Brain pericyte (primary cell): ENCODE data around the gene MYH7.
"Not testable (repeated sequence)": the region's sequence is repeated elsewhere in the genome, so short reads cannot be mapped to it uniquely, and the experiment has no call there.

Source experiments
- DNase-seq: peaks from one replicate; pipeline ENCODE4 v3.0.0-alpha.2; 2012; ENCODE audit warnings: low read depth, low spot score

The MYH7 gene

DNA sequence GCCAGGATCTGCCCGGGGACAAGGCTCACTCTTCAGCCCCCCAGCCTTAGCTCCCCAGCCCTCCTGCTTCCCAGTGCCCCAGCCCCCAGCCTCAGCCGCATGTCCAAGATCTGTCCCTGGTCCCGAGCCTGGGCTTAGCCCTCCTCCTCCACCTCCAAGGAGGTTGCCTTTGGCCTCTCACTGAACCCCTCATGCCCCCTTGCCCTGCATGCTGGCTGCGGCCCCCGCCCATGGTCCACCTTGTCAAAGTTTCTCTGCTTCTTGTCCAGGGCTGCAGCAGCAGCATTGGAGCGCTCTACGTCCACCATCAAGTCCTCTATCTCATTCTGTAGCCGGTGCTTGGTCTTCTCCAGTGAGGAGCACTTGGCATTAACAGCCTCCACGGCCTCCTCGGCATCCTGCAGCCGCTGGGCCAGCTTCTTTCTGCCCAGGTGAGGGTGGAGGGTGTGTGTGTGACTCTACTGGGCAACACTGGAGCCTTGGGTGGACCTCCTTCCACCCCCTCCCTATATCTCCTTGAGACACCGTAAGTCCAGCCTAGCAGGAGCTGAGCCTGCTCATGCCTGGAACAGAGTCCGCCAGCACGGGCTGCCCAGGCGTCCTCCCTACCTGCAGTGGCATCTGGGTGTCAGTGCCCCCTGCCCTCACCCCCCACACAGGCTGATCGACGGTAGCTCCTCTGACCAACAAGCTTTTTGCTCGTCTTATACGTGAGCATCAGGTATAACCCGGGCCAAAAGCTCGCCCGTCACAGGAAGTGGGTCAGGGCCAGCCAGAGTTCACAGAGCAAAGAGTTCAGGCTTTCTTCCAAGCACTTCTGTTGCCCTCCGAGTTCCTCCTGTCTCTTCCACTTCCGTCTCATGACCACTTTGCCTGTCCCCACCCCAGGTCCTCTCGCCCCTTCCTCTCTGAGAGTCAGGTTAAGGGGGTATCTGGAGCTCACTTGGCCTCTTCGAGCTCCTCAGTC lies 47.3 kb downstream of the MYH7 start:
- no peak for DNase-seq

DNA sequence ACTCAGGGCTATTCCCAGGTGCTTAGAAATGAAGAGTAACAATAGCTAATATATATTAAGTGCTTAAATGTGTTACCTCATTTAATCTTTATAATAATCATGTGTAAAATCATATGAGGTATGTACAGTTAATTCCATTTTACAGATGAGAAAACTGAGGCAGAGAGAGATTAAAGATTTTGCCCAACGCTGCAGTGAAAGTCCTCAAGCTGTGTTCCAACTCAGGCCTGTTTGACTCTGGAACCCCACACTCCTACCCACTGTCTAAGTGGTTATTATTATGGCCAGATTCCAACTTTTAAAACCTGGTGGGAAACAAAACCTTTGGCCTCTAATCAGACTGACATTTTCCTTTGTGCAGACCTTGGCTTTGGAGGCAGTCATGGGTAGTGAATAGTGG lies 48.5 kb downstream of the MYH7 start:
- no peak for DNase-seq

DNA sequence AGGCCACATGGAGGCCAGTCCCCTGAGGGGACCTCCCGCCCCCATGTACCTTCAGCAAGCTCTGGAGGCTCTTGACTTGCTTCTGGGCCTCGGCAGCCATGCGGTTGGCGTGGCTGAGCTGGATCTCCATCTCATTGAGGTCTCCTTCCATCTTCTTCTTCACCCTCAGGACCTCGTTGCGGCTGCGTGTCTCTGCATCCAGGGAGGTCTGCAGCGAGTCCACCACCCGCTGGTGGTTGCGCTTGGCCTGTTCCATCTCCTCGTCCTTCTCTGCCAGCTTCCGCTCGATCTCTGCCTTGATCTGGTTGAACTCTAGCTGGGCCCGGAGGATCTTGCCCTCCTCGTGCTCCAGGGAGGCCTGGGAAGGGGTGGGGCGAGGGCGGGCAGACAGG lies 49.2 kb downstream of the MYH7 start:
- not testable (repeated sequence) for DNase-seq

DNA sequence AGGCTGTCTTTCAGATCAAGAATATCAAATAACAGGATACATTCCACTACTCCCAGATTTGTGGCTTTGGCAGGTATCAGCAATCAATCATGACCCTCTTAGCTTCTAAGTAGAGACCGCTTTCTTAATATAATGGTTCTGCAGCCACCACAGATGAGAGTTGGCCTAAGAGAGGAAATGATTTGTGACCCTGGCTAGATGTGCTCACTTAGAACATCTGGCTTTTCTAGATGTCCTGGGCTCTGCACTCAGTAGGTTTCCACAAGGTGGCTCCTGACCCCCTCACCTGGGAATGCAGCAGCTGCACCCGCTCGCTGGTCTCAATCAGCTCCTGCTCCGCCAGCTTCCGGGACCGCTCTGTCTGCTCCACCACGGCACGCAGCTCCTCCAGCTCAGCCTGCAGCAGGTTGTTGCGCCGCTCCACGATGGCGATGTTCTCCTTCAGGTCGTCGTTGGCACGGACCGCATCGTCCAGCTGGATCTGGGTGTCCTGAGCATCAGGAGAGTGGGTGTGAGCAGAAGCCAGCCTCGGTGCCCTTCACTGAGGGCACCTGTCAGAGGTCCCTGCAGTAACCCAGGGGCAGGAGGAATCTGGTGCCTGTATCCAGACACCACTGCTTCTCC lies 49.7 kb downstream of the MYH7 start:
- DNase-seq: no peak

DNA sequence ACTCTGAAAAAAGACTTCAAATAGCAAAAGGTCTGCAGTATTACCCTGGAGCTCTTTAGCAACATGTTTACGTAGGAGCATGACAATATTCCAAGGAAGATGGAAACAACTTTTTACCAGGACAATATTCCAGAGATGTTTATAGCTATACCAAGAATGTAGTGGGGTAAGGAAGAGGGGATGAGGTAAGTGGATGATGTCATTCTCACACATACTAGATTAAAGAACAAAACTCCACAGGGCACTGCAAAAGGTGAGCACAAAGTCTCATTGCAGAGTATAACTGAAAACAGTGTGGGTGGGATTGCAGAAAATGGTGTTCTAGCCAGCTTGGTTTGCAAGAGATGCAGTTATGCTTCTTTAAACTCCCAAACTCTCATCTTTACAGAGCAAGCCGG lies 50.2 kb downstream of the MYH7 start:
- DNase-seq: no peak

DNA sequence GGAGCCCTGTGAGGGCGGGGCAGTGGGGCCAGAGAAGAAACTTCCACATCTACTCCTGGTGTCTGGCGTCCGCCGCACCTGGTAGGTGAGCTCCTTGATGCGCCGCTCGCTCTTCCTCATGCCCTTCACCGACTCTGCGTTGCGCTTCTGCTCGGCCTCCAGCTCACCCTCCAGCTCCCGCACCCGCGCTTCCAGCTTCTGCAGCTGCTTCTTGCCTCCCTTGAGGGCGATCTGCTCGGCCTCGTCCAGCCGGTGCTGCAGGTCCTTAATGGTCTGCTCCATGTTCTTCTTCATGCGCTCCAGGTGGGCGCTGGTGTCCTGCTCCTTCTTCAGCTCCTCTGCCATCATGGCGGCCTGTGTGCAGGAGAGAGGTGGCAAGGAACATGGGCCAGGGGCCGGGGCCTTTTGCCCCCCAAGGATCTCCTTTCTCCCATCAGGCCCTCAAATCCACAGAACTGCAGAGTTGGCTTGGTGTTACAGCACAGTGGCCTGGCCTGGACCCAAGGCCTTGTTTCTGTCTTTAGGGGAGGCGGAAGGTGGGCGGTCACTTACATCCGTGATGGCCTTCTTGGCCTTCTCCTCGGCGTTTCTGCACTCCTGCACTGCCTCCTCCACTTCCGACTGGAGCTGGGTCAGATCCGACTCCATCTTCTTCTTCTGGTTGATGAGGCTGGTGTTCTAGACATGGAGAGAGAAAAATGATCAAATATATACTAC lies 50.9 kb downstream of the MYH7 start:
- no peak for DNase-seq

DNA sequence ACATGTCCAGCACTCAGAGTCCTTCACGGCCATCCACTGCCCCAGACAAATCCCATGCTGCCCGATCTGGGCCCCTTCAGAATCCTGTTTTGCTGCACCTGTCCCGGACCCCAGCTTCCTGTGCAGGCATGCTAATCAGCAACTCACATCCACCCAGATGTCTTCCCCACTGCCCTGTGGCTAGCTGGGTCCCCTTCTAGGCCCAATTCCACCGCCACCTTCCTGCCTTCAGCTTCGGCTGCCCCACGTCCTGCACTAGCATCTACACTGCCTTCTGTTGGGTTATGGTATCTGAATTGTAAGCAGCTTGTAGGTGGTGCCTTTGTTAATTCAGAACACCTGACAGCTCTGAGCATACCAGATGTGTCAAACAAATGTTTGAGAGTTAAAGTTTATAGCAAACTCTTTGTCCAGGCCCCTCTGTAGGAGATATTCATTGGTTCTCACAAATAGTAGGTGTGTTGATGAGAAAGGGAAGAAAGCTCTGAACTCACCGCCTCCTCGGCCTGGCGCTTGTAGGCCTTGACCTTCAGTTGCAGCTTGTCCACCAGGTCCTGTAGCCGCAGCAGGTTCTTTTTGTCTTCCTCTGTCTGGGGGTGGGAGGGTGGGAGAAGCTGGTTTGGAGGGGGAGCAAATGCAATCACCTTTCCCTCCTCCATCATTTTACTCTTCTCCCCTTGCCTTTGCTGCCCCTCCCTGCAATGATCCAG lies 52.6 kb downstream of the MYH7 start:
- no peak for DNase-seq

DNA sequence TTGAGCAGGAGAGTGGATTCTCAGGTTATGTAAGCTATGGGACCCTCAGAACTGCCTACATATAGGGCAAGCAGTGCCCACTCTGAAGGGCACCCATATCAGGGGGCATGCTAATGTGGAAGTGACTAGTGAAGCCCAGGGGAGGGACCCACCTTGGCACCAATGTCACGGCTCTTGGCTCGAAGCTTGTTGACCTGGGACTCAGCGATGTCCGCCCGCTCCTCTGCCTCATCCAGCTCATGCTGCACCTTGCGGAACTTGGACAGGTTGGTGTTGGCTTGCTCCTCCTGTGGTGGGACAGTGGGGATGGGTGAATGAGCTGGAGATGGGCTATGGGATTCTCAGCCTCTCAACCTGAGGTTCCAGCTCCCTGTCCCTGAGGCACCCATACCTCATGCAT lies 53.2 kb downstream of the MYH7 start:
- no peak for DNase-seq

DNA sequence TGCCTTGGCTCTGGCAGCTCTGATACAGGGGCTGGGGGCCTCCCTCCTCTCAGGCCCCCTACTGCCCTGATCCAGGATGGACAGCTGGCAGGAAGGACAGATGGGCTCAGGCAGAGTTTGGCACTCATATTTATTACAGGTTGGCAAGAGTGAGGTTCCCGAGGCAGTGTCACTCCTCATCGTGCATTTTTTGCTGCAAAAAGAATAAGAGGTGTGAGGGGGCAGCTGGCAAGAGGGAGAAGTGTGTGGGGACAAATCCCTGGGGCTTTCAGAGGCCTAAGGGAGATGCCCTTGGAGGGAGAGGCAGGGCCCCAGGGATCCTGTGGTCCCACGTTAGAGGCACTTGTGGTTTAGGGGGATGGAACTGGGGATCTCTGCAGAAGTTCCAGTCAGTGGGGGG lies 53.6 kb downstream of the MYH7 start:
- DNase-seq: no peak

DNA sequence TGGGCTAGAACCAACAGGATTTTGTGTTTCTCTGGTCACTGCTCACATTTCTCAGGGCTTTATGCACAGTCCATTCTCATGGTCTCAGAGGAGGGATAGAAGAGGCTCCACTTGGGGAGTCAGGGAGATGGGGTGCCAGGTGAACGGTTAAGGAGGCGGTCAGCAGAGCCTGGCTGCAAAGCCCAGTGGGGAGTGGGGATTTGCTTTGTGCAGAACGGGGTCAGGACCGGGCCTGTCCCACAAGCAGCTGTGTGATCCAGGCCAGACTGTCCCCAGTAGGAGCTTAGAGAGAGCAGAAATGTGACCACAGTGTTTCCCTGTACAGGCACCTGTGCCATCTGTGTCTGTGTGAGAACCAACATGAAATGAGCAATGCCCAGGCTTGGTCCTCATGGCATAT lies 54.5 kb downstream of the MYH7 start:
- DNase-seq: no peak

DNA sequence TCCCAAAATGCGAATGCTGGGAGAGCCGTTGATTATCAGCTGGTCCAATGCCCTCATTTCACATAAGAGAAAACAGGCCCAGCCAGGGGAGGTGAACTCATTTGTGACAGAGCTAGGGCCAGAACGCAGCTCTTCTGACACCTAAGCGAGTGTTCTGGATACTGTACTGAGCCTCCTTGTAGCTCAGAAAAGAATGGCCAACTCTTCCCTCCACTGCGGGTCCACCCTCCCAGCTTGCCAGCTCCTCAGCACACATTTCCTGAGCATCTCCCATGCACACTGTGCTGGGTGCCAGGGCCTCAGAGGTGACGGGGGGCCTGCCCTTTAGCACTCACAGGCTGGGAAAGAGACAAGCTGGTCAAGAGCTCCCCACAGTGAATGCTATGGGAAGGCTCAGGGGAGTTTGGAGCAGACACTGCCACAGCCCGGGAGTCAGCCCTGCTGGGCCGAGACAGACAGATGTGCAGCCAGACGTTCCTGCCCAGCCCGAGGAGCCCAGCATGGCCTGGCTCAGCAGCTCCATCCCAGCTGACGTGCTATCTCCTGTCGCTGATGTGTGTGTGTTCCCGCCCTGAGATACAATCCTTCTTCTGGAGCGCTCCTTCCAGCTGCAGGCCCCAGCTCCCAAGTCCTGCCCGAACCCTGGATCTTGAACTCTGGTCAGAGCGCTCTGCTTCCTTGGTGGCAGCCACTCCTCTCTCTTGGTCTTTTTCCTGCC lies 55.1 kb downstream of the MYH7 start:
- no peak for DNase-seq

DNA sequence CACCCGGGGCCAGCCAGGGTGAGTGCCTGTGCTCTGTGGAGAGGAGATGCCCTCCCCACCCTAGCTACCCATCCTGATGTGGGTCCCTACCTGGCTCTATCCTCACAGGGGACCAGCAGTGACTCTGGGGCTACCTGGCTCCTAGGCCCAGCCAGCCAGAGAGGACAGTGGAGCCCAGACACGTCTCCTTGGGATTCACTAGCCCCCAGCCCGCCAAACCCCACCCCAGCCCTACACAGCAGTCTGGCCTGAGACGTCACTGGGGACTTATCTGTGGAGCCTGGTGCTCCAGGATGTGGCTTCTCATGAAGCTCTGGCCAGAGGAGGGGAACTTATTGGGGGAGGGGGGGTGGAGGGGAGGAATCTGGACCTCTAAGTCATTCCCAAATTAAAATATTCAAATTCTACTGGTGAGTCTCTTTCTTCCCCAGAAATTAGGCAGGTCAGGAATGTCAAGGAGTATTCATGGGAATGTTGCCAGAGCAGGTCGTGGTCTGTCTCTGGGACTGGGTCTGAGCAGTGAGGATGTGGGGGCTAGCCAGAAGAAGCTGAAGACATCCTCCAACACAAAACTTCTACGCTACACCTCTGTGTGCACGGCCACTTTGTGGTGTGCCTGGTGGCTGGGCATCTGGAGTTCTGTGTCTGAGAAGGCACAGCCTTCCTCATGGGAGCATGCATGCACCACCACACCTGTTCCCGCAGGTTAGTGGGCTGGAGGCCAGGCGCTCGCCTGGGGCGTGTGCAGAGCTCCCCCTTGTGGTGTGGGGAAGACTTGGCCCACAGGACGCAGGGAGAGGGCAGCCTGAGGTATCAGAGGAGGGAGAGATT lies 55.9 kb downstream of the MYH7 start:
- DNase-seq: no peak

DNA sequence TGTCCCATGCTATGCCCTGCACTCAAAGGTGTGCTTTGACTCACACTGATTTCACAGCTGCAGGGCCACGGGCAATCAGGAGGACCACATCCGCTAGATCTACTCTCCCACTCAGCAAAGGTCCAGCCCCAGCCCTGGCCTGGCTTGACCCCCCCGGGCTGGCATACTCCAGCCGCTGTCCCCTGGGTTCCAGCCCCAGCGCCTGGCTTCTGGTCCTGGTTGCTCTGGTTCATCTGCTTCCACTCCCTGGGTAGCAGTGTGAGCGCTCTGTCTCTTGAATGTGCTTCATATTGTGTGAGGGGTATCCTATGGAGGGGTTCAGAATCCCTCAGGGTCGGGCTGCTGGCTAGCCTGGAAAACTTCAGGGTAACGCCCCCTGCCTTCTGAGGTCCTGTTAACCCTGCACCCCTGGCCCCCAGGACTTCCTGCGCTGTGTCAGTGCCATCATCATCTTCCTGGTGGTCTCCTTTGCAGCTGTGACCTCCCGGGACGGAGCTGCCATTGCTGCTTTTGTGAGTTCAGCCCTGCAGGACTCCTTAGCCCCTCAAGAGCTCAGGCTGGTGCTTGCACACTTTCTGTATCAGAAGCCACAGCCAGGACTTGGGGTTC lies 56.7 kb downstream of the MYH7 start:
- DNase-seq: no peak

DNA sequence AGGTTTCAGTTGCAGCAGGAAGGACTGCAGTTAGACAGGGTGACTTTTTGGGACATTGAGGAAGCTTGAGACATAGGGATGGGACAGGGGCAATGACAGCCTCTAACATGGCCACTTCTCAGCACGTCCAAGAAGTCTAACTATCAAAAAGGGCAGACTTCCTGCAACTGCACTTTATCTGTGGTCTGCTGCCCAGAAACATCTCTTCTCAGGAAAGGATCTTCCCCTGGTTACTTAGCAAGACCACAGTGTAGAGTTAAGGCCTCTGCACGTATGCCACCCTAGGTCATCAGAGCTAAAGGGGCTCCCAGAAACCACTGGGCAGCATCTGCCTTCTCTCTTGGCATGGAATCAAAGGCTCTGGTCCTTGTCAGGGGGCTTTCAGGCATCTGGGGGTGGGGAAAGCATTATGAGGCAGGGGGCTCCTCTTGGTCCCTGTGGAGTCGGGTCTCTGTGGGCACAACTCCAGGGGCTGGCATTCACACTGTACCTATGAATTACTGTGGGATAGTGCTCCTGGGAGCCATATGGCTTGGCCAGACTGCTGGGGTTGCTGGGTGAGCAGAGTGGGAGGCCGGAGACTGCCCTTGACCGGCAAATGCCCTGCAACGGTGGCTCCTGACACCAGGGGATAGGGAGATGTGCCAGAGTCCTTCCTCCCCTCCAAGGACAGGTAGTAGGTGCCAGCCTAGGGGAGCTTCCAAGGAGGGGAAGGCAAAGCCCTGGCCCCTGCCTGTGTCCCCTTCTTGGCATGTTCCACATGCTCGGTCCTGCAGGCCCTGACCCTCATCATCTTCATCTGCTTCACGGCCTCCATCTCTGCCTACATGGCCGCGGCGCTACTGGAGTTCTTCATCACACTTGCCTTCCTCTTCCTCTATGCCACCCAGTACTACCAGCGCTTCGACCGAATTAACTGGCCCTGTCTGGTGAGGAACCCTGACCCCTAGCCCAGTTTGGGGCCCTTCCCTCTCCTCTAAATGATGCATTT lies 57.6 kb downstream of the MYH7 start:
- DNase-seq: no peak

DNA sequence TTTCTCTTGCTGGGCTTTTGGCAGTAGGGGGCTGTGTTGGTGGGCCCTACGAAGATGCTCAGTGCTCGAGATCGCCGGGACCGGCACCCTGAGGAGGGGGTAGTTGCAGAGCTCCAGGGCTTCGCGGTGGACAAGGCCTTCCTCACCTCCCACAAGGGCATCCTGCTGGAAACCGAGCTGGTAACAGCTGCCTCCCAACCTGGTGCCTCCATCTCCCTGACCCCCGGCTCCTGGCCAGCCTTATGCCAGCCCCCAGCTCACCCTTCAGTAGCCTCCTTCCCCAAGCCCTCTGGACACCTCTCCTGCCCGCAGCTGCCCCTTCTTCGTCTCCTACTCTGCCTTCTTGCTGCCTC lies 58.3 kb downstream of the MYH7 start:
- no peak for DNase-seq

DNA sequence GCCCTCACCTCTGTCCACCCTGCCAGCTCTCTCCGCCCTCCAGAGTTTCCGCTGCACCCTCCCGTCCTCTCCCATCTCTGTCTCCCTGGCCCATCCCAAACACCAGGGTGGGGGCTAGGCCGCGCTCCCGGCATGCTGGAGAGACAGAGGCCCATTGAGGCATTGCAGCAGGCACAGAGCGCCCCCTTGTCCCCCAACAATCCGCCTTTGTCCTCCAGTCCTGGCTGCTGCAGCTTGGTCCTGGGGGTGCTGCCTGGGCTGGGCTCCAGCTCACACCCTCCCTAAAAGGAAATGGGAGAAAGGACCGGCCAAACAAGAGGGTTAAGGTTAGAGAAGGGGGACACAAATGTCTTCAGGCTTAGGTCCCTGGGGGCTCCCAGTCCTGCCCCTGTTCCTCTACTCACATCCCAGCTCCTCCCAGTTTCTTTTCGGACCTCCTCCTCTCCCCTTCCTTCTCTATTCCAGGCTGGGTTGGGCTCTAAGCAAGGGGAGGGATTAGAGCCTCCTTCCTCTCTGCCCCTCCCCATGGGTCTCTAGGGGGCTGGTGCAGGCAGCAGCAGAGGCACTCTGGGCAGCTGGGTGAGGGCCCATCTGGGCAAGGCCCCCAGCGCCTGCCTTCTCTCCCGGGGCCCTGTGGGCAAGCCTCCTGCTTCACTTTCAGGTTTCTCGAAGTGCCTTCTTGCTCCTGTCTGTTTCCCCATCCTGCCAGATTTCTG lies 58.8 kb downstream of the MYH7 start, which contains the start of gene CMTM5:
Gene CMTM5, plus strand, starts transcription at position 565 of the 716 bp plus-strand sequence. CDS start 206 bp downstream, outside the sequence.
- DNase-seq: no peak

DNA sequence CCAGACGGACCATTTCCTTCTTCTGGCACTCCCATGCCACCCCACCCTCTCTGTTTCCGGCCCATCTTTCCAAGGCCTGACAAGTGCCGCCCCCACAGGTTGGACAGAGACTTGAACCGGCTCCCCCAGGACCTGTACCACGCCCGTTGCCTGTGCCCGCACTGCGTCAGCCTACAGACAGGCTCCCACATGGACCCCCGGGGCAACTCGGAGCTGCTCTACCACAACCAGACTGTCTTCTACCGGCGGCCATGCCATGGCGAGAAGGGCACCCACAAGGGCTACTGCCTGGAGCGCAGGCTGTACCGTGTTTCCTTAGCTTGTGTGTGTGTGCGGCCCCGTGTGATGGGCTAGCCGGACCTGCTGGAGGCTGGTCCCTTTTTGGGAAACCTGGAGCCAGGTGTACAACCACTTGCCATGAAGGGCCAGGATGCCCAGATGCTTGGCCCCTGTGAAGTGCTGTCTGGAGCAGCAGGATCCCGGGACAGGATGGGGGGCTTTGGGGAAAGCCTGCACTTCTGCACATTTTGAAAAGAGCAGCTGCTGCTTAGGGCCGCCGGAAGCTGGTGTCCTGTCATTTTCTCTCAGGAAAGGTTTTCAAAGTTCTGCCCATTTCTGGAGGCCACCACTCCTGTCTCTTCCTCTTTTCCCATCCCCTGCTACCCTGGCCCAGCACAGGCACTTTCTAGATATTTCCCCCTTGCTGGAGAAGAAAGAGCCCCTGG lies 59.8 kb downstream of the MYH7 start:
- DNase-seq: no peak
